ENCODE results near the gene TWIST2.

The TWIST2 gene

GRCh38 chr2:238919307-238919706 is 71.4 kb downstream of the TWIST2 start:
- DNase-seq (ENCODE audit: low read depth in 2 of 2): no peak

- DNase-seq (ENCODE audit: low read depth in 2 of 2): no peak
These were observed 72.2 kb downstream of the TWIST2 start for GRCh38 chr2:238920053-238920452.

- no peak for DNase-seq (ENCODE audit: low read depth in 2 of 2)
These were observed 72.7 kb downstream of the TWIST2 start for GRCh38 chr2:238920601-238921001.

GRCh38 chr2:238921259-238921658 is 73.4 kb downstream of the TWIST2 start:
- DNase-seq (ENCODE audit: low read depth in 2 of 2): no peak

GRCh38 chr2:238921681-238922319 is 73.9 kb downstream of the TWIST2 start:
- no peak for DNase-seq (ENCODE audit: low read depth in 2 of 2)

GRCh38 chr2:238922435-238922834 is 74.5 kb downstream of the TWIST2 start:
- no peak for DNase-seq (ENCODE audit: low read depth in 2 of 2)

- DNase-seq (ENCODE audit: low read depth in 2 of 2): no peak
These were observed 76.1 kb downstream of the TWIST2 start for GRCh38 chr2:238924032-238924431.

GRCh38 chr2:238924796-238925195 is 76.9 kb downstream of the TWIST2 start:
- no peak for DNase-seq (ENCODE audit: low read depth in 2 of 2)

GRCh38 chr2:238925281-238925680 is 77.4 kb downstream of the TWIST2 start:
- no peak for DNase-seq (ENCODE audit: low read depth in 2 of 2)

GRCh38 chr2:238925816-238926521 is 78.1 kb downstream of the TWIST2 start:
- no peak for DNase-seq (ENCODE audit: low read depth in 2 of 2)

- no peak for DNase-seq (ENCODE audit: low read depth in 2 of 2)
These were observed 79.1 kb downstream of the TWIST2 start for GRCh38 chr2:238926761-238927611.

GRCh38 chr2:238927746-238928519 is 80.0 kb downstream of the TWIST2 start:
- DNase-seq (ENCODE audit: low read depth in 2 of 2): no peak

GRCh38 chr2:238928520-238929241 is 80.8 kb downstream of the TWIST2 start:
- no peak for DNase-seq (ENCODE audit: low read depth in 2 of 2)

- DNase-seq (ENCODE audit: low read depth in 2 of 2): no peak
These were observed 81.6 kb downstream of the TWIST2 start for GRCh38 chr2:238929242-238930081.

GRCh38 chr2:238930216-238930615 is 82.3 kb downstream of the TWIST2 start:
- DNase-seq (ENCODE audit: low read depth in 2 of 2): no peak

- DNase-seq (ENCODE audit: low read depth in 2 of 2): no peak
These were observed 88.5 kb downstream of the TWIST2 start for GRCh38 chr2:238936162-238937052.

GRCh38 chr2:238938003-238938400 is 90.1 kb downstream of the TWIST2 start:
- DNase-seq (ENCODE audit: low read depth in 2 of 2): no peak

GRCh38 chr2:238938401-238939055 is 90.6 kb downstream of the TWIST2 start:
- DNase-seq (ENCODE audit: low read depth in 2 of 2): no peak

- DNase-seq (ENCODE audit: low read depth in 2 of 2): no peak
These were observed 91.2 kb downstream of the TWIST2 start for GRCh38 chr2:238939074-238939473.

Measured in stimulated activated CD8-positive, alpha-beta memory T cell treated with anti-CD3 and anti-CD28 coated beads, Interleukin-15, amount 100 ng/mL, for 48 hours (primary cell).